Lung (tissue), 16 donors: ENCODE measurements around the gene PDCL3. TPM values are rescaled to one million over a fixed set of nuclear protein-coding genes. Genes with fewer than 3 reads are reported as not detected.
A peak's percentile ranks its signal among the peaks of the same experiment; 100 is the strongest.

Source experiments
- ATAC-seq: fragments of 200-7000 bp; cut with Tn5 transposase; one replicate; pipeline ENCODE4 v1.9.1; 2020; ENCODE audit warnings: moderate number of reproducible peaks; ENCODE audit not compliant: insufficient read depth, low FRiP score
- DNase-seq, 3 donors: peaks; one replicate each; pipeline ENCODE4 v3.0.0-alpha.2; 2013 to 2017
- H3K27ac ChIP-seq, 2 donors: one replicate each; pipeline ENCODE4 v1.5.1; 2013; ENCODE audit warnings: mild to moderate bottlenecking in 2 of 2, moderate library complexity in 2 of 2, control low read depth in 1 of 2, inconsistent platforms in 1 of 2, low read depth in 1 of 2, low read length in 1 of 2
- H3K27me3 ChIP-seq, 3 donors: one replicate each; pipeline ENCODE4 v1.5.1; 2013; ENCODE audit warnings: low read length in 2 of 3; ENCODE audit not compliant: control insufficient read depth in 3 of 3, insufficient read depth in 3 of 3
- H3K36me3 ChIP-seq, 4 donors: one replicate each; pipeline ENCODE4 v1.5.1; 2013; ENCODE audit warnings: low read length in 4 of 4, mild to moderate bottlenecking in 1 of 4, moderate library complexity in 1 of 4; ENCODE audit not compliant: control insufficient read depth in 4 of 4, insufficient read depth in 4 of 4
- H3K4me1 ChIP-seq, 5 donors: one replicate each; pipeline ENCODE4 v1.5.1; 2013; ENCODE audit warnings: low read length in 5 of 5, mild to moderate bottlenecking in 2 of 5, moderate library complexity in 1 of 5; ENCODE audit not compliant: control insufficient read depth in 5 of 5, insufficient read depth in 5 of 5
- H3K4me3 ChIP-seq: one replicate; pipeline ENCODE4 v1.5.1; 2013; ENCODE audit warnings: mild to moderate bottlenecking, control low read depth, moderate library complexity
- H3K9ac ChIP-seq, 2 donors: one replicate each; pipeline ENCODE4 v1.5.1; 2013; ENCODE audit warnings: low read length in 2 of 2, control low read depth in 1 of 2; ENCODE audit not compliant: insufficient read depth in 1 of 2
- H3K9me3 ChIP-seq, 4 donors: one replicate each; pipeline ENCODE4 v1.5.1; 2013; ENCODE audit warnings: low read length in 3 of 4, mild to moderate bottlenecking in 1 of 4, moderate library complexity in 1 of 4; ENCODE audit not compliant: control insufficient read depth in 4 of 4, insufficient read depth in 3 of 4
- CTCF ChIP-seq: IDR thresholded peaks from 2 replicates; pipeline ENCODE4 v1.5.1; 2012; ENCODE audit warnings: mild to moderate bottlenecking; ENCODE audit errors: control extremely low read depth, extremely low read depth
- WGBS, 2 donors: extraction: QIAGEN DNeasy Blood & Tissue Kit; methylation state at CpG; one replicate each; pipeline ENCODE4 v1.1.7; 2013; 5-methylcytosine and 5-hydroxymethylcytosine counted together
- long read RNA-seq, 5 donors: transcript quantifications; one replicate each; lab custom pipeline, GENCODE V29; 2026
- polyA plus RNA-seq, 2 donors: library from polyadenylated mRNA; stranded (reverse); fragments of 200-250 nt; gene quantifications; one replicate each; pipeline ENCODE4 v1.2.1, GENCODE V29; 2013
- total RNA-seq, 2 donors: library from RNA; depleted of rRNA in 1 of 2; stranded (reverse); fragments of >200 nt in 1 of 2; gene quantifications; one replicate each; pipeline ENCODE4 v1.2.1, GENCODE V29; 2014 to 2021
- donor health status: control.
- donor health status: control.
- donor health status: Bipolar disorder and iron deficiency.
- donor health status: healthy.
- donor health status: DM: yes; HTN: yes; CAD: no.

Gene PDCL3
- total RNA-seq = 10 to 100 TPM in 1 of 2 donors, 1 to 10 TPM in 1; 8.2 to 19.7 TPM
- polyA plus RNA-seq = 10 to 100 TPM; 26.7 to 29.9 TPM
- long read RNA-seq, donor 1, transcript PDCL3-201 (6 exons, 1,337 nt) = major isoform, 26 of 27 reads
- long read RNA-seq, donor 1, partial matches to known transcripts = 0 of 27 reads
- long read RNA-seq, donor 1, other reads (novel, unspliced or antisense) = 0 of 27 reads
- long read RNA-seq, donor 2, partial matches to known transcripts = 0 of 5 reads
- long read RNA-seq, donor 2, other reads (novel, unspliced or antisense) = 0 of 5 reads
- long read RNA-seq, donor 3, transcript PDCL3-201 (6 exons, 1,337 nt) = major isoform, 16 of 16 reads
- long read RNA-seq, donor 3, partial matches to known transcripts = 0 of 16 reads
- long read RNA-seq, donor 3, other reads (novel, unspliced or antisense) = 0 of 16 reads
- long read RNA-seq, donor 4, transcript PDCL3-201 (6 exons, 1,337 nt) = major isoform, 14 of 14 reads
- long read RNA-seq, donor 4, partial matches to known transcripts = 0 of 14 reads
- long read RNA-seq, donor 4, other reads (novel, unspliced or antisense) = 0 of 14 reads
- long read RNA-seq, donor 5, transcript PDCL3-201 (6 exons, 1,337 nt) = major isoform, 36 of 41 reads
- long read RNA-seq, donor 5, partial matches to known transcripts = 5 of 41 reads
- long read RNA-seq, donor 5, other reads (novel, unspliced or antisense) = 0 of 41 reads

- ATAC-seq (peak; percentile 95), DNase-seq (peak; percentile 97 to 99 (median 98))
- Histone ChIP-seq H3K4me3 (peak within 1 kb of the TSS; percentile 71), H3K4me1 (peaks cover 0 to 10% (median 0%) of the 10 kb centered on the region in 5 donors), H3K27me3 (no peaks in the 10 kb centered on the region), H3K9me3 (no peaks in the 10 kb centered on the region), H3K27ac (peak within 1 kb of the TSS; percentile 86 to 93), H3K9ac (peak within 1 kb of the TSS; percentile 86 to 89), H3K36me3 (peaks cover 8 to 13% (median 8%) of the 10 kb centered on the region in 4 donors)
- WGBS, 2 donors = 0% methylated on average over 53 to 62 of the region's 62 CpGs
- no peak for TF ChIP-seq CTCF
Observed at GRCh38 chr2:100562613-100563406, at the start of gene PDCL3. Gene PDCL3, plus strand, starts transcription at chr2:100562993. Its CDS starts 75 bp downstream, at chr2:100563068.

GRCh38 chr2:100513650-100514049, 49.1 kb upstream of the PDCL3 start:
- ATAC-seq (no peak), DNase-seq (no peak)
- H3K27me3 ChIP-seq = no peaks in the 10 kb centered on the region
- H3K36me3 ChIP-seq = no peaks in the 10 kb centered on the region
- peaks cover 0 to under 1% (median 0%) of the 10 kb centered on the region in 4 donors for H3K9me3 ChIP-seq
- no peak overlapping the region for H3K27ac ChIP-seq
- TF ChIP-seq CTCF = no peak
- no peak overlapping the region for H3K4me3 ChIP-seq
- WGBS, 2 donors = 43 to 57% methylated on average over 4 of the region's 4 CpGs
- no peak overlapping the region for H3K9ac ChIP-seq
- no peaks in the 10 kb centered on the region for H3K4me1 ChIP-seq

GRCh38 chr2:100517556-100517955, 45.2 kb upstream of the PDCL3 start:
- H3K4me3 ChIP-seq = no peak overlapping the region
- WGBS, 2 donors = 83 to 92% methylated on average over 1 of the region's 1 CpG
- DNase-seq (no peak), ATAC-seq (no peak)
- no peaks in the 10 kb centered on the region for H3K27me3 ChIP-seq
- H3K9me3 ChIP-seq = no peaks in the 10 kb centered on the region
- H3K27ac ChIP-seq = no peak overlapping the region
- no peaks in the 10 kb centered on the region for H3K36me3 ChIP-seq
- H3K9ac ChIP-seq = no peak overlapping the region
- no peaks in the 10 kb centered on the region for H3K4me1 ChIP-seq
- TF ChIP-seq CTCF = no peak
